Measurements from ENCODE around the gene PRAC1.

PRAC1 gene

GRCh38 chr17:48720266-48721008, 1.9 kb downstream of the PRAC1 start:
- H3K79me2 ChIP-seq, result no peaks in the 10 kb centered on the region
- H3K9ac ChIP-seq, result no peak overlapping the region
- H3K4me3 ChIP-seq (ENCODE audit: low read depth, low read length), result no peak overlapping the region
- peaks cover 32% of the 10 kb centered on the region for H3K27me3 ChIP-seq (ENCODE audit: control insufficient read depth, insufficient read depth, low read length)
- H3K9me3 ChIP-seq (ENCODE audit: control insufficient read depth, low read length), result no peaks in the 10 kb centered on the region
- no peak overlapping the region for H3K4me2 ChIP-seq (ENCODE audit: low read length)
- H3K27ac ChIP-seq, result no peak overlapping the region
- no peaks in the 10 kb centered on the region for H3K36me3 ChIP-seq (ENCODE audit: control insufficient read depth, insufficient read depth, low read length)
- no peak overlapping the region for H2AFZ ChIP-seq
- no peak for TF ChIP-seq CTCF (IDR thresholded peaks at IDR 0.05)
- no peaks in the 10 kb centered on the region for H3K4me1 ChIP-seq

GRCh38 chr17:48719642-48720265, 2.6 kb downstream of the PRAC1 start:
- H3K27ac ChIP-seq, result no peak overlapping the region
- no peak for TF ChIP-seq CTCF (IDR thresholded peaks at IDR 0.05)
- H3K27me3 ChIP-seq (ENCODE audit: control insufficient read depth, insufficient read depth, low read length), result peaks cover 31% of the 10 kb centered on the region
- H3K9ac ChIP-seq, result no peak overlapping the region
- no peaks in the 10 kb centered on the region for H3K9me3 ChIP-seq (ENCODE audit: control insufficient read depth, low read length)
- no peak overlapping the region for H3K4me3 ChIP-seq (ENCODE audit: low read depth, low read length)
- H2AFZ ChIP-seq, result no peak overlapping the region
- no peaks in the 10 kb centered on the region for H3K4me1 ChIP-seq
- H3K4me2 ChIP-seq (ENCODE audit: low read length), result no peak overlapping the region
- H3K79me2 ChIP-seq, result no peaks in the 10 kb centered on the region
- H3K36me3 ChIP-seq (ENCODE audit: control insufficient read depth, insufficient read depth, low read length), result no peaks in the 10 kb centered on the region

- Histone ChIP-seq H3K36me3 (ENCODE audit: control insufficient read depth, insufficient read depth, low read length) (no peaks in the 10 kb centered on the region), H2AFZ (no peak overlapping the region), H3K27me3 (ENCODE audit: control insufficient read depth, insufficient read depth, low read length) (peaks cover 31% of the 10 kb centered on the region), H3K4me1 (no peaks in the 10 kb centered on the region), H3K9ac (no peak overlapping the region), H3K4me3 (ENCODE audit: low read depth, low read length) (no peak overlapping the region), H3K79me2 (no peaks in the 10 kb centered on the region), H3K9me3 (ENCODE audit: control insufficient read depth, low read length) (no peaks in the 10 kb centered on the region), H3K4me2 (ENCODE audit: low read length) (no peak overlapping the region), H3K27ac (no peak overlapping the region)
- no peak for TF ChIP-seq CTCF (IDR thresholded peaks at IDR 0.05)
Measured at GRCh38 chr17:48718761-48719641, 3.3 kb downstream of the PRAC1 start.

GRCh38 chr17:48718227-48718760, 4.0 kb downstream of the PRAC1 start:
- no peak overlapping the region for H3K4me3 ChIP-seq (ENCODE audit: low read depth, low read length)

More at GRCh38 chr17:48718227-48718760, 4.0 kb downstream of the PRAC1 start:
- Histone ChIP-seq H3K36me3 (ENCODE audit: control insufficient read depth, insufficient read depth, low read length) (no peaks in the 10 kb centered on the region), H2AFZ (no peak overlapping the region), H3K27me3 (ENCODE audit: control insufficient read depth, insufficient read depth, low read length) (peaks cover 26% of the 10 kb centered on the region), H3K4me1 (no peaks in the 10 kb centered on the region), H3K27ac (no peak overlapping the region), H3K4me2 (ENCODE audit: low read length) (no peak overlapping the region), H3K9ac (no peak overlapping the region), H3K9me3 (ENCODE audit: control insufficient read depth, low read length) (no peaks in the 10 kb centered on the region), H3K79me2 (no peaks in the 10 kb centered on the region)
- TF ChIP-seq CTCF (IDR thresholded peaks at IDR 0.05), result no peak
